ENCODE data around the gene KLK12. TPM values are rescaled to one million over a fixed set of nuclear protein-coding genes. Genes with fewer than 3 reads are reported as not detected.
A peak's percentile ranks its signal among the peaks of the same experiment; 100 is the strongest.

Gene KLK12
- total and polyA plus RNA-seq, 9 of the 15 experiments (the other 6 are each of a cell fraction or from before 2014, with no cell fraction given): not detected

DNA sequence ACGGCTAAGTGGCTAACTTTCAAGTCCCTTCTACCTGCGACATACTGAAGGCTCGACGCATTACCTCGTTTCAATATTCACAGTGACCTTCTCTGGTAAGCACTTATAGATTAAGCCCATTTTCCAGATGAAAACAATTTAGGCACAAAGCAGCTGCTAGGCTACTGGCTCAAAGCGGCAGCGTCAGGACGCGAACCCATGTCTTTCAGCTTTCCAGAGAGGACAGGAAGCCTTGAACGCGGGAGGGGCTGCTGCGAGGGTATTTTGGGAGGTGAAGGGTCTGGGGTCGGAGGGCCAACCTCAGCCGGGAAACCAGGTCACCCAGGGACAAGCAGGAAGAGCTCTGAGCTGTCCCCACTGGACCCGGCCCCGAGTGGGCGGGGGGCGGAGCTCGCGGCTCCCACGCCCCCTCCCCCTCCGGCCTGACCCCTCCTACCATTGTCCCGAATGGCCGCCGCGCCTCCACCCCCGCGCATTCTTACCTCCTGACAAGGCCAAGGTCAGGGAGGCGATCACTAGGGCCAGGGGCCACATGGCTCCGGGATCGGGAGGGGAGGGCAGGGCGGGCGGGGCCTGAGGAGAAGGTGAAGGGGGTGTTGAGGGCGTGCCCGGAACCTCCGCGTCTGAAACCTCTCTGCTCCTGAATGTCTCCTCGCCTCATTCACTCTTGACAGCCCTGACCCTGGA lies 29.9 kb upstream of the KLK12 start, which contains the start of gene KLK13 (continued):
- TF ChIP-seq RERE (CRISPR knock-in tag; IDR thresholded peaks at IDR 0.05; ENCODE audit: borderline replicate concordance): no peak
- TF ChIP-seq TCF7L2 (IDR thresholded peaks at IDR 0.05; ENCODE audit: low read depth, low read length): no peak
- TF ChIP-seq TSC22D4 (tag; IDR thresholded peaks at IDR 0.05): no peak
- TF ChIP-seq CCNT2 (IDR thresholded peaks at IDR 0.05; ENCODE audit: borderline replicate concordance, extremely low read depth, insufficient read length, low read depth, low read length): peak; percentile 39
- no peak for TF ChIP-seq ELK3 (CRISPR knock-in tag; IDR thresholded peaks at IDR 0.05)
- TF ChIP-seq POLR2G (IDR thresholded peaks at IDR 0.05; ENCODE audit: low read depth, low read length): peak; percentile 54
- TF ChIP-seq GABPB2 (CRISPR knock-in tag; conservative IDR thresholded peaks at IDR 0.05): no peak
- no peak for TF ChIP-seq MLLT1 (IDR thresholded peaks at IDR 0.05)
- TF ChIP-seq, protein P1, sequence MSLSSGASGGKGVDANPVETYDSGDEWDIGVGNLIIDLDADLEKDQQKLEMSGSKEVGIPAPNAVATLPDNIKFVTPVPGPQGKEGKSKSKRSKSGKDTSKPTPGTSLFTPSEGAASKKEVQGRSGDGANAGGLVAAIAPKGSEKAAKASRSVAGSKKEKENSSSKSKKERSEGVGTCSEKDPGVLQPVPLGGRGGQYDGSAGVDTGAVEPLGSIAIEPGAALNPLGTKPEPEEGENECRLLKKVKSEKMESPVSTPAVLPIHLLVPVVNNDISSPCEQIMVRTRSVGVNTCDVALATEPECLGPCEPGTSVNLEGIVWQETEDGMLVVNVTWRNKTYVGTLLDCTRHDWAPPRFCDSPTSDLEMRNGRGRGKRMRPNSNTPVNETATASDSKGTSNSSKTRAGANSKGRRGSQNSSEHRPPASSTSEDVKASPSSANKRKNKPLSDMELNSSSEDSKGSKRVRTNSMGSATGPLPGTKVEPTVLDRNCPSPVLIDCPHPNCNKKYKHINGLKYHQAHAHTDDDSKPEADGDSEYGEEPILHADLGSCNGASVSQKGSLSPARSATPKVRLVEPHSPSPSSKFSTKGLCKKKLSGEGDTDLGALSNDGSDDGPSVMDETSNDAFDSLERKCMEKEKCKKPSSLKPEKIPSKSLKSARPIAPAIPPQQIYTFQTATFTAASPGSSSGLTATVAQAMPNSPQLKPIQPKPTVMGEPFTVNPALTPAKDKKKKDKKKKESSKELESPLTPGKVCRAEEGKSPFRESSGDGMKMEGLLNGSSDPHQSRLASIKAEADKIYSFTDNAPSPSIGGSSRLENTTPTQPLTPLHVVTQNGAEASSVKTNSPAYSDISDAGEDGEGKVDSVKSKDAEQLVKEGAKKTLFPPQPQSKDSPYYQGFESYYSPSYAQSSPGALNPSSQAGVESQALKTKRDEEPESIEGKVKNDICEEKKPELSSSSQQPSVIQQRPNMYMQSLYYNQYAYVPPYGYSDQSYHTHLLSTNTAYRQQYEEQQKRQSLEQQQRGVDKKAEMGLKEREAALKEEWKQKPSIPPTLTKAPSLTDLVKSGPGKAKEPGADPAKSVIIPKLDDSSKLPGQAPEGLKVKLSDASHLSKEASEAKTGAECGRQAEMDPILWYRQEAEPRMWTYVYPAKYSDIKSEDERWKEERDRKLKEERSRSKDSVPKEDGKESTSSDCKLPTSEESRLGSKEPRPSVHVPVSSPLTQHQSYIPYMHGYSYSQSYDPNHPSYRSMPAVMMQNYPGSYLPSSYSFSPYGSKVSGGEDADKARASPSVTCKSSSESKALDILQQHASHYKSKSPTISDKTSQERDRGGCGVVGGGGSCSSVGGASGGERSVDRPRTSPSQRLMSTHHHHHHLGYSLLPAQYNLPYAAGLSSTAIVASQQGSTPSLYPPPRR (CRISPR knock-in tag; IDR thresholded peaks at IDR 0.05; ENCODE audit: borderline replicate concordance): no peak
- TF ChIP-seq PKNOX1 (IDR thresholded peaks at IDR 0.05): peak; percentile 6; the same call in 1 of the 2 replicates
- peak; percentile 79 for TF ChIP-seq MYC (IDR thresholded peaks at IDR 0.05; ENCODE audit: low read depth, low read length)
- no peak for TF ChIP-seq MYC (CRISPR knock-in tag; IDR thresholded peaks at IDR 0.05; ENCODE audit: borderline replicate concordance, low read depth)

Data from K562 (cell line).